ENCODE data around the gene ZNF552.
"Not testable (repeated sequence)": the region's sequence is repeated elsewhere in the genome, so short reads cannot be mapped to it uniquely, and the experiment has no call there.

ZNF552 gene

GRCh38 chr19:57817976-57818375 lies 3.3 kb upstream of the ZNF552 start:
- no peak for DNase-seq

DNA sequence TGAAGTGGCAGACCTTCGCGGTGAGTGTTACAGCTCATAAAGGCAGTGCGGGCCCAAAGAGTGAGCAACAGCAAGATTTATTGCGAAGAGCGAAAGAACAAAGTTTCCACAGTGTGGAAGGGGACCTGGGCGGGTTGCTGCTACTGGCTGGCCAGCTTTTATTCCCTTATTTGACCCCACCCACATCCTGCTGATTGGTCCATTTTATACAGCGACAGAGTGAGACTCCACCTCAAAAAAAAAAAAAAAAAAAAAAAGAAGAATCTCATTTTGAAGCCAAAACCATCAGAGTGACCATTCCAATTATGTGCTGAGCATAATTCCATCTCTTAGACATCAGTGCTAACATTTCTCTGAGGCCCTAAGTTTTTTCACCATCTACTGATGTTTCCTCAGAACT lies 1.9 kb upstream of the ZNF552 start:
- no peak for DNase-seq

DNA sequence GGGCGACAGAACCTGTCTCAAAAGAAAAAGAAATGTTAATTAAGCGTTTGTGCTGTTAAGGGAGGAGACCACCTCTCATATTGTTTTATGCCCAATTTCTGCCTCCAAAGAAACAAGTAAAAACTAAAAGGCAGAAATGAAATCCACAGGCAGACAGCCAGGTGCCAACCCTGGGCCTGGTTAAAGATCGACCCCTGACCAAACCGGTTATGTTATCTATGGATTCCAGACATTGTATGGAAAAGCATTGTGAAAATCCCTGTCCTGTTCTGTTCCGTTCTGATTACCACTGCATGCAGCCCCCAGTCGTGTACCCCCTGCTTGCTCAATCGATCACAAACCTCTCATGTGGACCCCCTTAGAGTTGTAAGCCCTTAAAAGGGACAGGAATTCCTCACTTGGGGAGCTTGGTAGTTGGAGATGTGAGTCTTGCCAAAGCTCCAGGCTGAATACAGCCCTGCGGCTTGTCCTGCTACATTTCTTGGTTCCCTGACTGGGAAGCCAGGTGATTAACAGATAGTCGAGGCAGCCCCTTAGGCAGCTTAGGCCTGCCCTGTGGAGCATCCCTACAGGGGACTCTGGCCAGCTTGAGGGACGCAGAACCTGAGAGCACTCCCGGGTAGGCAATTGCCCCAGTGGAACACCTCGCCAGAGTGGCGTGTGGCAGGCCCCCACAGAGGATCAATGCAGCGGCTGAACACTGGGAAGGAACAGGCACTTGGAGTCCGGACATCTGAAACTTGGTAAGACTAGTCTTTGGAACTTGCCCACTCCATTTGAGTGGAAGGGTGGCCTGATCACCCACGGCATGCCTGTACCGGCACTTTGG lies 748 bp upstream of the ZNF552 start:
- DNase-seq = no peak

- no peak for DNase-seq
These were observed 701 bp downstream of the ZNF552 start for GRCh38 chr19:57813919-57814504.

GRCh38 chr19:57812975-57813820 lies 1.5 kb downstream of the ZNF552 start:
- not testable (repeated sequence) for DNase-seq

DNA sequence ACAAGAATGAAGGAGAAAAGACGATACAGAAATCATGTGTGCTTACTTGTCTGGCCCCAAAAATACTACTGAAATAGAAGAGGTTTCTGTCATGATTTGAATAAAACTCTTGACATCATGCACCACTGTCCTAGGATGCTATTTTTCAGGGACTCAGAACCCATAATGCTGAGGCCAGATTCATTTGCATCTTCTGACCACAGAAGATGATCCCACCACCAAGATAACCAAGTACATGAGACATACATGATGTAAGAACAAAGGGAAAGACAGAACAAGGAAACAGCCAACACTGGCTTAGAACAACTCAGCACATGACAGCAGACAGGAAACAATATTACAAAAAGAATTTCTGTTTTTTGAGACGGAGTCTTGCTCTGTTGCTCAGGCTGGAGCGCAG lies 2.5 kb downstream of the ZNF552 start:
- no peak for DNase-seq

DNA sequence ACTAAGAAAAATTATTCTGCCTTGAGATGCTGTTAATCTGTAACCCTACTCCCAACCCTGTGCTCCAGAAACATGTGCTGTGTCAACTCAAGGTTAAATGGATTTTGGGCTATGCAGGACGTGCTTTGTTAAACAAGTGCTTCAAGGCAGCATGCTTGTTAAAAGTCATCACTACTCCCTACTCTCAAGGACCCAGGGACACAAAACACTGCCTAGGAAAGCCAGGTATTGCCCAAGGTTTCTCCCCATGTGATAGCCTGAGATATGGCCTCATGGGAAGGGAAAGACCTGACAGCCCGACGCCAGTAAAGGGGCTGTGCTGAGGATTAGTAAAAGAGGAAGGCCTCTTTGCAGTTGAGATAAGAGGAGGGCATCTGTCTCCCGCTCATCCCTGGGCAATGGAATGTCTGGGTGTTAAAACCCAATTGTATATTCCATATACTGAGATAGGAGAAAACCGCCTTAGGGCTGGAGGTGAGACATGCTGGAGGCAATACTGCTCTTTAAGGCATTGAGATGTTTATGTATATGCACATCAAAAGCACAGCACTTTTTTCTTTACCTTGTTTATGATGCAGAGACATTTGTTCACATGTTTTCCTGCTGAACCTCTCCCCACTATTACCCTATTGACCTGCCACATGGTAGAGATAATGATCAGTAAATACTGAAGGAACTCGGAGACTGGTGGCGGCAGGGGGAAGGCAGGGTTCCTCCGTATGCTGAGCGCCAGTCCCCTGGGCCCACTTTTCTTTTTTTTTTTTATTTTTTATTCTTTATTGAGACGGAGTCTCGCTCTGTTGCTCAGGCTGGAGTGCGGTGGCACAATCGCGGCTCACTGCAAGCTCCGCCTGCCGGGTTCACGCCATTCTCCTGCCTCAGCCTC lies 4.1 kb downstream of the ZNF552 start:
- DNase-seq = not testable (repeated sequence)

GRCh38 chr19:57807541-57807940 lies 7.2 kb downstream of the ZNF552 start:
- DNase-seq = no peak

DNA sequence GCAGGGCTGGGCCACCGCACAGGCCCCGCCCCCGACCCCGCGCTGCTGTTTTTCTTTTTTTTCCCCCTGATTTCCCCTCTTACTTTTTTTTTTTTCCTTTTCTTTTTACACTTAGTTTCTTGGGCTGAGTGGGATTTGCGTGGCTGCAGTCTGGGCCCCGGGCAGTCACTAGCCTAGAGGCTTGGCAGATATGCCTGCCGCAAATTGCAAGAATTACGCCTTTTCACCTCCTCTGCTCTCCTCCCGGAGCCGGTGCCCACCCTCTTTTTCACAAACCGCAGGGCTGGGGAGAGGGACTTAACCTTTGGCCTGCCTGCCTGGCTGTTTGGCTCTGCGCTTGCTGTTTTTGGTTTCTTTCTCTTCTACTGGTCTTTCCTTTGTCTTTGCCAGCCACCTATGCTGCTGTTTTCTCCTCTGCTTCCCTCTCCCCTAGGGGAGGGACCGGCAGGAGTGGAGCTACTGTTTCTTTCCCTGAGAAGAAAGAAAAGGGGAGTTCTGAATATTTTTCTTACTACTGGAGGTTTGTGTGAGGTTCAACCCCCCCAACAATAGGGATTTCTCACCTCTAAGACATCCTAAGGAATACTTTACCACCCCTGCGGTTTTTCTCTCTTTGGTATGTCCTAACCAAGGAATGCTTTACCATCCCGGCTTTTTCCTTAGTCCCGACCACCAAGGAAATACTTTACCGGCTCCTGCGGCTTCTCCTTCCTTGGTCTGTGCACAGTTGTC lies 11.0 kb downstream of the ZNF552 start:
- no peak for DNase-seq

DNA sequence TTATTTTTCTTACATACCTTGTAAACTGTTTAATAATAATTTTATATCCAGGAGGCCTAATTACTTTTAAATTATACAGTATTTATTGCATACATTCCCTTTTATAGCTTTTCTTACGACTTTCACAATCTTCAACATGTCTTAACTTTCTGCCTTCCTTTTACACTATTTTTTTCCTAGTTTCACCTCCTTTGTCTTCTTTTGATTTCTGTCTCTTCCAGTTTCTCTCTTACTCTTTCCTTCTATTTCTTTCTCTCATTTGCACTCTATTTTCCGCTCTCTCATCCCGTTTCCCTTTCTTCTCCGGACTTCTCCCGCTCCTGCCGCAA lies 11.5 kb downstream of the ZNF552 start:
- DNase-seq = no peak

DNA sequence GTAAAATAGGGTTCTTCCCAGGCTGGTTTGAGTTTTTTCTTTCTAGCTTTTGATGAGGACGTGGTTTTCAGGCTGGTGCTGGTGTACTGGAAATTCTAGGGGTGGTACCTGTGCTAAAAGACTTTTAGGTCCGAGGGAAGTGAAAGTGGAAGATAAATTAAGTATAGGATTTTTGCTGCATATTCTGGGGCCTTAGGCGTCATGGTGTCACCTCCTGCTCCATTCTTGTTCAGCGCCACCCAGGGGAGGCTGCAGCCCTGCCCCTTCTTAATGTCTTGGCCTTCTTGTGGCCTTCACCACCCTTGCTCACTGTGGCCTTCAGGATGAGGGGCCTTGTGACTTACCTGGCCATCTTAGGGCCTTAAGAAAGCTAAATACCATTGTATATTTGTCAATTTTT lies 12.4 kb downstream of the ZNF552 start:
- DNase-seq = no peak

DNA sequence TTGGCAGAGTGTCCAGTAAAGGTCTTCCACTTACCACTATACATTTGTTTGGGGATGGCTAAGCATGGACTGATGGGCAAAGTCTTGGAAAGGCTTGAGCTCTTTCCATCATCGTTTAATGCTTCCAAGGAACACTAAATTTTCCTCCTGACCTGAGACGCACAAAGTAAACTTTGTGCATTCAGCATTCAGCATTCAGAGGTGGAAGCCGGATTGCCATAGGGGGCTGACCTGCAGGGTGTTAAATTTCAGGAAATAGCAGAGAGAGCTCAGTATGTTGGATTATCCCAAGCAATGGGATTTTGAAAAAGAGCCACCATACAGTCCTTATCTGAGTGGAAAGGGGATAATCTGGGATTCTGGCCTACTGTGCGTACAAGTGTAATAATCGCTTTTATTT lies 14.0 kb downstream of the ZNF552 start:
- no peak for DNase-seq

DNA sequence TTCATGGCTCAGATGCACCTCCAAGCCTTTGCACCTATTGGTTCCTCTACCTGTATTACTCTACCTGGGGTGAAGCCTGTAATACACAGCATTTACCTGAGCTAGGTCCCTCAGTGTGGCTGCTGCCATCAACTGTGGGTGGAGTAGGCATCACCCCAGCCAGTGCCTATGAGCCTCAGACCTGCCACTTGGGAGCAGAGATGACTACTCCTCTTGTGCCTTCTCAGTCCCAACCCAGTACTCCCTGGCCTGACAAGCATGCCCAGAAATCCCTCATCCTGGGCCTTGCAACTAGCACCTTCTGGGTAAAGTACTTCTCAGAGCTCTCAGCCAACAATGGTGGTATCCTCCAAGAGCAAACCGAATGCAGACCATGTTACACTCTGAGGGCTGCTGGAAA lies 18.1 kb downstream of the ZNF552 start:
- not testable (repeated sequence) for DNase-seq

DNA sequence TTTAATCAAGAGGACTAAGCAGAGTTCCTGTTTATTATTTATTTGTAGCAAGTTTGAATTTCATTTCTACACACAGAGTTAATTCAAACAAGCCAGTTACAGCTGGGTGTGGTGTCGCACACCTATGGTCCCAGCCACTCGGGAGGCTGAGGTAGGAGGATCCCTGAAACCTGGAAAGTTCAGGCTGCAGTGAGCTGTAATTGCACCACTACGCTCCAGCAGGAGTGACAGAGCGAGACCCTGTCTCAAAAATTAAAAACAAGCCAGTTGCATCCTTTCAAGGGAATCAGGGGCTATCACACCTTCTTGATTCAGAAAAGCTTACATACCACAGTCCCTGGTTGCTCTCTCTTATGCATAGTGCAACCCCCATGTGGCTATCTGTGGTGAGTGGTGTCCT lies 25.4 kb downstream of the ZNF552 start:
- no peak for DNase-seq

DNA sequence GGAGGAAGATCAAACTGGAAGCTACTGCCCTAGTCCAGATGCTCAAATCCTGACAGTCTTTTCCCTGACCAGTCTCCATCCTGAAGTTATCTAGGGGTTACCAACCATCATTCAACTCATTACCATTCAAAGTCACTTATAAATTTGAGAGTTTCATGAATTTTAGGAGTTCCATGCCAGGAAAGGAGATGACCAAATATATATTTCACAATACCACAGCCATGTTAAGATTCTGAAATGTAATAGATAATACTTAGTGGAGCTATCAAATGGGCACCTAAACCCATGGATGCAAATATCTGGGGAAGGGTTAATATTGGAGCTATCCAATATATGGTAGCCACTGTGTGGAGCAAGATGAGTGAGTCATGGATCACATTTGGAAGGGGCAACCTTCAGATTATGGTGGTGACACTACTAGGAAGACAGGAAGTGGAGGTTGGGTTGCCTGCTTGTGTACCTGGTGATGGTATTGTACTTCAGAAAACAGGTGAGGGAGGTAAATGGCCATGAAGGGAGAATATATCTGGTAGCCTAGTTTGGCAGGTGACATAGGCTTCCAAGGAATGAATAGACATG lies 26.5 kb downstream of the ZNF552 start:
- DNase-seq = no peak

GRCh38 chr19:57786906-57787305 lies 27.8 kb downstream of the ZNF552 start:
- DNase-seq = no peak

DNA sequence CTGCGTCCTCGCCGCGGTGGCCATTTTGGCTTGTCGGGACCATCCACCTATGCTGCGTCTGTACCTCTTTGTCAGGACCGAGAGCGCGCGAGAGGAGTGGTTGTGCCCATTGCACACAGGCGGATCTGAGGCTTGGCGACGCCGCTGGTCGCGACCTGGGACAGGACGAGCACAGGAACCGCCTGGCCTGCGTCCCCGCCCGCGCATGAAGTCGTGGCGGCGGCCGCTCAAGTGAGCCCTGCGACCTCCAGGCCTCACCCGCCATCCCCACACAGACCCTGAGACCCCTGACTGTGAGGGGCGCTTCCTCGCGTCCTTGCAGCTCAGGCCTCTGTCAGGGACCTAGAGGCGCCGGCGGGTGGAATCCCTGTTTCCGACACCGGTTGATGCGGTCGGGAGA lies 28.4 kb downstream of the ZNF552 start:
- no peak for DNase-seq

GRCh38 chr19:57779220-57779845 lies 35.4 kb downstream of the ZNF552 start:
- no peak for DNase-seq

GRCh38 chr19:57778336-57778735 lies 36.4 kb downstream of the ZNF552 start:
- no peak for DNase-seq

DNA sequence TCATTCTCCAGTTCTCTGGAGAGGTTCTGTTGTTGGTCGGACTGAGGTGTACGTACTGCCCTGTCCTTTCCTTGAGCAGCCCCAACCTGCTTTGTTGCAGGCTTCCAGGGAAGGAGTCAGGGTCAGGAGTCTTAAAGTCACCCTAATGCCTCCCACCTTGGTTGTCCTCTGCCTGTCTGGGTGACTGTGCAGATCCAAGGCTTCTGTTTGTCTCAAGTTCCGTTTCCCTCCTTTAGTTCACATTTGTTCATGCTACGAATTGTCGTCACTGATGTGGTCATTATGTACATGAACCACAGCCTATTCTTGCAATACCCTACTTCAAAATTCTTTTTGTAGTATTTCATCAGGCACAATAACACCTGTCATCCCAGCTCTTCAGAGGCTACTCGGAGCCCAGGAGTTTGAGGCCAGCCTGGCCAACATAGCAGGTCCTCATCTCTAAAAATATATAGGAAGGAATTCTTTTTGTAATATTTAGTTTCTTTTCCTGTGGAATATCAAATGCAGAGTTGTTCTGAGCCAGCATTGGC lies 37.9 kb downstream of the ZNF552 start:
- no peak for DNase-seq

GRCh38 chr19:57773488-57773887 lies 41.2 kb downstream of the ZNF552 start:
- DNase-seq = no peak
